AG04450 (cell line): ENCODE data around the gene FLOT2. TPM values are rescaled to one million over a fixed set of nuclear protein-coding genes. Genes with fewer than 3 reads are reported as not detected.
"Not testable (repeated sequence)": the region's sequence is repeated elsewhere in the genome, so short reads cannot be mapped to it uniquely, and the experiment has no call there.

Source experiments
- CTCF ChIA-PET: fragments of 300-600, 350-600 bp; formaldehyde crosslinking; extraction: SDS; loops from one replicate; lab custom pipeline; 2022; ENCODE audit warnings: antibody characterized with exemption, inconsistent platforms; lab: Charles Lee
- POLR2A ChIA-PET: fragments of 350-600 bp; formaldehyde crosslinking; extraction: SDS; loops from one replicate; lab custom pipeline; 2021; ENCODE audit warnings: antibody characterized with exemption, inconsistent platforms; lab: Yijun Ruan, JAX
- DNase-seq: peaks from one replicate; pipeline ENCODE4 v3.0.0-alpha.2; 2011; ENCODE audit warnings: low read depth, low spot score
- H3K27ac ChIP-seq: one replicate; pipeline ENCODE4 v1.5.1; 2012; ENCODE audit warnings: low read depth, low read length, control low read depth
- H3K27me3 ChIP-seq: one replicate; pipeline ENCODE4 v1.6.0; 2012; ENCODE audit warnings: low read length; ENCODE audit not compliant: control insufficient read depth, insufficient read depth
- H3K4me3 ChIP-seq: 2 replicates; pipeline ENCODE4 v1.5.1; 2011; ENCODE audit warnings: mild to moderate bottlenecking, low read depth, low read length, control low read depth
- H3K9me3 ChIP-seq: 2 replicates; pipeline ENCODE4 v1.5.1; 2012; ENCODE audit warnings: low read length; ENCODE audit not compliant: control insufficient read depth, insufficient read depth
- CTCF ChIP-seq: IDR thresholded peaks from 2 replicates; pipeline ENCODE4 v1.5.1; 2011; ENCODE audit warnings: low read depth, low read length, control low read depth, inconsistent platforms
- polyA plus RNA-seq: library from polyadenylated mRNA; depleted of rRNA; stranded (reverse); fragments of >200 nt; gene quantifications from 2 replicates; pipeline ENCODE4 v1.2.3, GENCODE V29; 2011

FLOT2 gene
- polyA plus RNA-seq, 1 experiment = 80.5 TPM

GRCh38 chr17:28937044-28937729 is 39.7 kb upstream of the FLOT2 start:
- Histone ChIP-seq H3K9me3 (no peaks in the 10 kb centered on the region), H3K4me3 (no peak overlapping the region), H3K27ac (no peak overlapping the region), H3K27me3 (no peaks in the 10 kb centered on the region)
- no peak for DNase-seq
- no peak for TF ChIP-seq CTCF
- ChIA-PET CTCF (interaction anchor here (0.7 to 1.8 kb wide), 3 partner anchors 16 to 211 kb away, joined by 3 to 6 read pairs (median 4); partner anchors contain the start of gene TLCD1), POLR2A (interaction anchor here (0.6 kb wide), 1 partner anchor 12 kb away, joined by 3 read pairs; no protein-coding TSS in a partner anchor)

- ChIA-PET POLR2A (no interaction called here), CTCF (interaction anchor here (1.8 kb wide), 1 partner anchor 209 kb away, joined by 6 read pairs; the partner anchor contains the start of gene TLCD1)
These were observed 38.4 kb upstream of the FLOT2 start for GRCh38 chr17:28935744-28936460.

GRCh38 chr17:28934508-28934907 is 37.0 kb upstream of the FLOT2 start:
- H3K27me3 ChIP-seq, H3K4me3 ChIP-seq, POLR2A ChIA-PET, H3K9me3 ChIP-seq, DNase-seq, H3K27ac ChIP-seq: not testable (repeated sequence)
- CTCF ChIA-PET = interaction anchor here (1.5 kb wide), 1 partner anchor 171 kb away, joined by 4 read pairs; no protein-coding TSS in a partner anchor

More at GRCh38 chr17:28935744-28936460, 38.4 kb upstream of the FLOT2 start:
- Histone ChIP-seq H3K9me3 (no peaks in the 10 kb centered on the region), H3K27me3 (no peaks in the 10 kb centered on the region), H3K27ac (no peak overlapping the region), H3K4me3 (no peak overlapping the region)
- no peak for DNase-seq
- TF ChIP-seq CTCF = no peak

GRCh38 chr17:28929787-28930186 is 32.3 kb upstream of the FLOT2 start:
- H3K27me3 ChIP-seq = no peaks in the 10 kb centered on the region
- ChIA-PET POLR2A (no interaction called here), CTCF (interaction anchor here (0.9 kb wide), 1 partner anchor 13 kb away, joined by 3 read pairs; no protein-coding TSS in a partner anchor)
- peaks cover 11% of the 10 kb centered on the region for H3K9me3 ChIP-seq
- no peak for TF ChIP-seq CTCF
- H3K27ac ChIP-seq = no peak overlapping the region
- DNase-seq = no peak
- no peak overlapping the region for H3K4me3 ChIP-seq

- ChIA-PET POLR2A (no interaction called here), CTCF (no interaction called here)
- TF ChIP-seq CTCF = no peak
- Histone ChIP-seq H3K27ac (no peak overlapping the region), H3K27me3 (no peaks in the 10 kb centered on the region), H3K4me3 (no peak overlapping the region), H3K9me3 (peaks cover 11% of the 10 kb centered on the region)
- no peak for DNase-seq
These were observed 30.5 kb upstream of the FLOT2 start for GRCh38 chr17:28928061-28928460.
